GM23338 (cell line): ENCODE measurements around the gene ISG15.

Experiments used
- CTCF ChIP-seq, 2 experiments: fragments of 200-600 bp in 1 of 2; sonication (generic) in 1 of 2; conservative IDR thresholded peaks; 2 replicates each; pipeline versions ENCODE4 v1.5.1 to v1.6.1; 2016 to 2017; ENCODE audit warnings: antibody characterized with exemption in 2 of 2, low read depth in 2 of 2, mild to moderate bottlenecking in 2 of 2, moderate library complexity in 1 of 2
- EZH2 ChIP-seq: fragments of 200-600 bp; sonication (generic); IDR thresholded peaks from one replicate; pipeline ENCODE4 v1.8.0; 2017; ENCODE audit warnings: antibody characterized with exemption, mild to moderate bottlenecking, low read depth; ENCODE audit not compliant: unreplicated experiment
- JUNB ChIP-seq: IDR thresholded peaks from one replicate; pipeline ENCODE4 v1.6.1; 2016; ENCODE audit warnings: antibody characterized with exemption; ENCODE audit not compliant: unreplicated experiment
- POLR2AphosphoS5 ChIP-seq: IDR thresholded peaks from 2 replicates; pipeline ENCODE4 v1.6.1; 2016; ENCODE audit warnings: antibody characterized with exemption, low read depth
- STAT1 ChIP-seq: IDR thresholded peaks from one replicate; pipeline ENCODE4 v1.6.1; 2016; ENCODE audit warnings: antibody characterized with exemption; ENCODE audit not compliant: unreplicated experiment
- ZNF331 ChIP-seq: fragments of 250-450 bp; sonication (Bioruptor Pico); IDR thresholded peaks from 2 replicates; pipeline ENCODE4 v1.5.0; 2020; ENCODE audit warnings: low read depth, mild to moderate bottlenecking, moderate library complexity

GRCh38 chr1:970242-970972, 42.9 kb upstream of the ISG15 start:
- no peak for TF ChIP-seq CTCF (conservative IDR thresholded peaks at IDR 0.05; ENCODE audit: low read depth in 2 of 2)
- no peak for TF ChIP-seq ZNF331
- no peak for TF ChIP-seq STAT1
- TF ChIP-seq JUNB: no peak
- no peak for TF ChIP-seq POLR2AphosphoS5
- TF ChIP-seq EZH2: no peak
